ENCODE results near the gene TLCD2.

TLCD2 gene

GRCh38 chr17:1736348-1737281, 26.4 kb upstream of the TLCD2 start:
- DNase-seq (ENCODE audit: low read depth) = peak; percentile 89

GRCh38 chr17:1735834-1736347, 25.7 kb upstream of the TLCD2 start:
- DNase-seq (ENCODE audit: low read depth) = no peak

- DNase-seq (ENCODE audit: low read depth) = no peak
These were observed 25.2 kb upstream of the TLCD2 start for GRCh38 chr17:1735418-1735817.

- DNase-seq (ENCODE audit: low read depth) = no peak
These were observed 23.6 kb upstream of the TLCD2 start for GRCh38 chr17:1733759-1734158.

GRCh38 chr17:1732833-1733321, 22.7 kb upstream of the TLCD2 start:
- DNase-seq (ENCODE audit: low read depth) = no peak

- no peak for DNase-seq (ENCODE audit: low read depth)
These were observed 22.2 kb upstream of the TLCD2 start for GRCh38 chr17:1732241-1732832.

GRCh38 chr17:1731194-1731506, 21.0 kb upstream of the TLCD2 start:
- no peak for DNase-seq (ENCODE audit: low read depth)

- peak; percentile 92 for DNase-seq (ENCODE audit: low read depth)
These were observed 20.4 kb upstream of the TLCD2 start for GRCh38 chr17:1730326-1731193.

- no peak for DNase-seq (ENCODE audit: low read depth)
These were observed 19.8 kb upstream of the TLCD2 start for GRCh38 chr17:1729966-1730325.

GRCh38 chr17:1727876-1728630, 17.9 kb upstream of the TLCD2 start:
- DNase-seq (ENCODE audit: low read depth) = no peak

- DNase-seq (ENCODE audit: low read depth) = no peak
These were observed 17.1 kb upstream of the TLCD2 start for GRCh38 chr17:1727258-1727789.

- DNase-seq (ENCODE audit: low read depth) = no peak
These were observed 16.6 kb upstream of the TLCD2 start for GRCh38 chr17:1726626-1727257.

GRCh38 chr17:1725642-1726511, 15.7 kb upstream of the TLCD2 start:
- DNase-seq (ENCODE audit: low read depth) = no peak

- DNase-seq (ENCODE audit: low read depth) = no peak
These were observed 14.9 kb upstream of the TLCD2 start for GRCh38 chr17:1724869-1725641.

- peak; percentile 82 for DNase-seq (ENCODE audit: low read depth)
These were observed 14.2 kb upstream of the TLCD2 start, which contains the start of gene WDR81 for GRCh38 chr17:1724351-1724868. Gene WDR81, plus strand, starts transcription at chr17:1724704. Its CDS starts 256 bp downstream, at chr17:1724960.

GRCh38 chr17:1722022-1722421, 11.8 kb upstream of the TLCD2 start:
- DNase-seq (ENCODE audit: low read depth) = peak; percentile 59

- DNase-seq (ENCODE audit: low read depth) = no peak
These were observed 10.7 kb upstream of the TLCD2 start for GRCh38 chr17:1720856-1721386.

Measured in iris pigment epithelial cell (primary cell).